ENCODE results near the gene TMEM109.

Gene TMEM109

DNA sequence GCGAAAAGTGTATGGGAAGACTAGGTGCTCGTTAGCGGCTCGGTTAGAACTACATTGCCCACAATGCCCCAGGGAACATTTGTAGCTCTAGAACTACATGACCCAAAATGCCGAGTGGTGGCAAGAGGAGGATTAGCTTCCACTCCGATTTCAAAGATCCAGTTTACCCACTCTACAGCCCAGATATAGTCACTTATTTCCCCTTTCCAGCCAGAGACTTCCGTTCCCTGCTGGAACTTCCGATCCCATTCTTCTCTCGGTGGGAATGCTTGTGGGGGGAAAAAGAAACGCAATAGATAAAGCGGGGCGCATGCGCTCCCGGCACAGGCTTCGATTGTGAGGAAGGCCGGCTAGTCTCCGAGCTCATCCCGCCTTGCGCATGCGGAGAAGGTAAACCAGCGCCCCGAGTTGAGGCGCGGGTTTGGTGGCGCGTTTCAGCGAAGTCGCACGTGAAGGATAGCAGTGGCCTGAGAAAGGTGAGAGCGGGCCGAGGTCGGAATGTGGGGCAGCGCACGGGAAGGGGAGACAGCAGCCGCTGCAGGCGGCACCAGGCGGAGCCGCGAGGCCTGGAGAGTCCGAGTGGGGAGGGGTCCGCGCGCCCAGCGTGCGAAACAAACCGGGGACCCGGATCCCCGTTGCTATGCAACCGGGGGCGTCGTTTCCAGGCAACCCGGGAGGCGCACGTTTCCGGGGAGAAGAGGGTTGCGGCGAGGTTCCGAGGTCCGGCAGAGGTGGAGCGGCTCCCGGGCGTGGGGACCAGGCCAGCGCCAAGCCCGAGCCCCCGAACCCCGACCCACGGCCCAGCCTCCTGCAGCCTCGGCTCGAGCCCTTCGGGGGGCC is at the start of gene TMEM109:
TSS of gene TMEM109 (plus strand) at position 366 of the 840 bp plus-strand sequence. CDS start 5,536 bp downstream, outside the sequence.
- DNase-seq, result peak; percentile 83

GRCh38 chr11:60864856-60865513 is 49.0 kb upstream of the TMEM109 start:
- DNase-seq, result no peak

DNA sequence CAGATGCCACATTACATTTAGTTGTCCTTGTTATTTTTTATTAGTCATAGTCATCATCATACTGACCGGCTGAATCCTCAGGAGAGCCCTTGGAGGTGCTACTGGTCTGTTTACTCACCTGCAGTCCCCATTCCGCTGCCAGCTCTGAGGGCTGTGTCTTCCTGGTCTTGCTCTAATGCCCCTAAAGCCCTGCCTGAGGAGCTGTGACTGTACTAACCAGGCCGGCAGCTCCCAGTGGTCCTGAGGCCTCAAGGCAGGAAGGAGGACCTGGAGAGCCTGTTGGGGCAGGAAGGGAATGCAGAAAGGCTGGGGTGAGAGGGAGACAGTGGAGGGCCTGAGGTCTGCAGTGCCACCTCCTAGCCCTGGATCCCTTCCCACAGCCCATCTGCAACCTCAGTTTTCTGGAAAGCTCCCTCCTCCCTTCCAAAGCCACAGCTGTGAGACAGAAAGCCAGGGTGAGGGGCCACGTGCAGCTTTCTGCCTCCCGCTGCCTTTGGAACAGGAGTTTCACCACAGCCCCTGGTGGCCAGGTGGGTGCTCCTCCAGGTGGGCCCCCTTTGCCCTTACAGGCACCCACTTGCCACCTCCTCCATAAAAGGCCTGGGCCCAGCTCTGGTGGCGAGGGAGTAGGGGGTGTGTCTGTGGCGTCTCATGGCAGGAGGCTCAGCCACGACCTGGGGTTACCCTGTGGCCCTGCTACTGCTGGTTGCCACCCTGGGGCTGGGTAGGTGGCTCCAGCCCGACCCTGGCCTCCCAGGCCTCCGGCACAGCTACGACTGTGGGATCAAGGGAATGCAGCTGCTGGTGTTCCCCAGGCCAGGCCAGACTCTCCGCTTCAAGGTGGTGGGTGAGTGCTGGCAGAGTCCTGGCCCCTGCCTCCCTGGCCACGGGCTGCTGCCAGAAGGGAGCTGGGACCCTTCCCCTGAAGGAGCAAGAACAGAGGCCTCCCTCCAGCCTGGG is 46.8 kb upstream of the TMEM109 start, which contains the start of gene ZP1:
TSS of gene ZP1 (plus strand) at position 632 of the 960 bp plus-strand sequence. CDS start at position 652, 20 bp downstream.
- DNase-seq, result no peak

DNA sequence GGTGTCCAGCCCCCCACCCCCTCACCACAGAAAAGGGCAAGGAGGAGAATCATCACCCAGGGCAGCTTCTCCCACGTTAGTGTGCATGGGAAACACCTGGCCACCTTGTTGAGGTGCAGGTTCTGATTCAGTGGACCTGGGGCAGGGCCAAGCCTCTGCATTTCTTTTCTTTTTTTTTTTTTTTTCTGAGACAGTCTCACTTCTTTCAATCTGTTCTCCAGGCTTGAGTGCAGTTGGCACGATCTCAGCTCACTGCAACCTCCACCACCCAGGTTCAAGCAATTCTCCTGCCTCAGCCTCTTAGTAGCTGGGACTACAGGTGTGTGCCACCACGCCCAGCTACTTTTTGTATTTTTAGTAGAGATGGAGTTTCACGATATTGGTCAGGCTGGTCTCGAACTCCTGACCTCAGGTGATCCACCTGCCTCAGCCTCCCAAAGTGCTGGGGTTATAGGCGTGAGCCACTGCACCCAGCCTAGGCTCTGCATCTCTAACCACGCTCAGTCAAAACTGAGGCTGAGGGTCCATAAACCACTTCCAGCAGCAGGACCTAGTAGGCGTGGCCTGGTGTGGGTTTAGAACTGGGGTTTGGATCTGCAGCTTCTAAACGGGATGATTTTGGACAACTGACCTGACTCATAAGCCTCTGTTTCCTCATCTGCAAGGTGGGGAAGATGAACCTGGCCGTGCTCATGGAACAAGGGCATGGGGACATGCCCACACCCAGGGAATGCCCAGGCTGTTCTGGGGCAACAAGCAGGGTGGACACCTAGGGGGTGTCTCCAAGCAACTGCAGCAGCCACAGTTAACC is 45.9 kb upstream of the TMEM109 start:
- DNase-seq, result no peak

DNA sequence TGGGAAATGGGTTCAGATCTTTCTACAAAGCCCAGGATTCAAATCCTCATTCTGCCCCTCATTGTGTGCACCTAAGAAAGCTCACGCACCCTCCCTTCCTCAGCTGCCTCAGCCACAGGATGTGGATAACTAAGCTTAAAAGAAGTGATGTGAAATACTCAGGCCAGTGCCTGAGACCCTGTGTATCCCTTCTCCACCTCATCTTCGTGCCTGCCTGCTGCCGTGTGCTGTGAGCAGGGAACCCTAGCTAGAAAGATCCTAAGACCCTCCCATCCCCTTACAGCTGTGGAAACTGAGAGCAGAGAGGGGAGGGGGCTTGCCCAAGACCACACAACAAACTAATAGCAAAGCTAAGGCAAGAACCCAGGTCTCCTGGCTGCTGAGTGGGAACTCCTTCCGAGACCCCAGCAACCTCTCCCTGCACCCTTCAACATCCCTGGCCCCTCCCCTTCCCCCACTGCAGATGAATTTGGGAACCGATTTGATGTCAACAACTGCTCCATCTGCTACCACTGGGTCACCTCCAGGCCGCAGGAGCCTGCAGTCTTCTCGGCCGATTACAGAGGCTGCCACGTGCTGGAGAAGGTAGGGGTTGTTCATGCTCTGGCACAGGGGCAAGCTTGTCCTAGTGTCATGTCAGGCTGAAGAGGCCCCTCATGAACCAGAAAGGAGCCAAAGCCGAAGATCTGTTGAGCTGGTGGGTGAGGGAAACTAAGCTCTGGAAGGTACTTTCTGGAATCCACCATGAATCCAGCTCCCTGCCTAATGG is 45.1 kb upstream of the TMEM109 start:
- DNase-seq, result no peak

GRCh38 chr11:60869451-60869825 is 44.5 kb upstream of the TMEM109 start:
- DNase-seq, result no peak

GRCh38 chr11:60870276-60870675 is 43.7 kb upstream of the TMEM109 start:
- DNase-seq, result no peak

DNA sequence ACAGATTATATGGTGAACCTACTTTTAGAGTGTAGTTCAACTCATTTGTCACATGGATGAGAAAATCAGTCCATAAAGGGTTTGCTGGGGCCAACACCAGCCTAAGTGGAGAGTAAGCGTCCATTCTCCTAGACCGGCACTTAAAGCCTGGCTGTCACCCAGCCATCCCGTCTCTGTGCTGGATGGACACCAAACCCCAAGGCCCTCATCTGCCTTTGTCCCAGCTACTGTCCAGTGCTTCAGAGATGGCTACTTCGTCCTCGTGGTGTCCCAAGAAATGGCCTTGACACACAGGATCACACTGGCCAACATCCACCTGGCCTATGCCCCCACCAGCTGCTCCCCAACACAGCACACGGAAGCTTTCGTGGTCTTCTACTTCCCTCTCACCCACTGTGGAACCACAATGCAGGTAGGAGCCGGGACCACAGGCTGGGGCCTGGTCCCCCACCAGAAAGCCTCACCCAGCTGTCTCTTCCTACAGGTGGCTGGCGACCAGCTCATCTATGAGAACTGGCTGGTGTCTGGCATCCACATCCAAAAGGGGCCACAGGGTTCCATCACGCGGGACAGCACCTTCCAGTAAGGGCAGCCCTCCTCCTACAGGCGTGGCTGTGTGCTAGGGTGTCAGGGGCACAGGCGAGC is 43.1 kb upstream of the TMEM109 start:
- DNase-seq, result no peak

DNA sequence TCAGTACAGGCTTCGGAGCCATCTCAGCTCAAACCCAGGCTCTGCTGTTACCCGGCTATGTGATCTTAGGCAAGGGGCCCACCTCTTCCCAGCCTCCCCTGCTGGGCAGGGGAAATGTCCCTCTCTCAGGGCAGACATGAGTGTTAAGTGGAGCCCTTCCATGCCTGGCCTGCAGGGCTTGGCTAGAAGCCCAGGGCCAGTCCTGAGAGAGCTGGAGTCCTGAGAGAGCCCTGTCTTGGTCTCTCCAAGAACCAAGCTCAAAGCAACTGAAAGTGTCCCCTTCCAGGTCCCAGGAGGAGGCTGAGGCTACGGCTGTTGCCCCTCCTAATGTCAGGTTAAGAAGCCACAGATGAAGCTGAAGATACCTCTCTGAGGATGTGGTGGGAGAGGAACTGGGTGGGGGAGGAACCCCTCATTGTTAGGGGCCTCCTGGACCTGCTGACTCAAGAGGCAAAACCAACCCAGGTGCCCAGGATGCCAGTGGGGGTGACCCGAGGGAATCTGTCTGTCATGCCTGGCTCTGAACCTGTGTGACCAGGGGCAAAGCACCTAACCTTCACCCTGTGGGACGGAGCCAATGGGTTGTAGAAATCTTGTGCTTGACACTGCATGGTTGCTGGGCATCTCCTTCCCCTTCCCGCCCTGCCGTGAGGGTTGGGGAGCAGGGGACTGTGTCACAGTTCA is 42.4 kb upstream of the TMEM109 start:
- no peak for DNase-seq

- peak; percentile 19 for DNase-seq
Measured at GRCh38 chr11:60872124-60872960, 41.6 kb upstream of the TMEM109 start.

DNA sequence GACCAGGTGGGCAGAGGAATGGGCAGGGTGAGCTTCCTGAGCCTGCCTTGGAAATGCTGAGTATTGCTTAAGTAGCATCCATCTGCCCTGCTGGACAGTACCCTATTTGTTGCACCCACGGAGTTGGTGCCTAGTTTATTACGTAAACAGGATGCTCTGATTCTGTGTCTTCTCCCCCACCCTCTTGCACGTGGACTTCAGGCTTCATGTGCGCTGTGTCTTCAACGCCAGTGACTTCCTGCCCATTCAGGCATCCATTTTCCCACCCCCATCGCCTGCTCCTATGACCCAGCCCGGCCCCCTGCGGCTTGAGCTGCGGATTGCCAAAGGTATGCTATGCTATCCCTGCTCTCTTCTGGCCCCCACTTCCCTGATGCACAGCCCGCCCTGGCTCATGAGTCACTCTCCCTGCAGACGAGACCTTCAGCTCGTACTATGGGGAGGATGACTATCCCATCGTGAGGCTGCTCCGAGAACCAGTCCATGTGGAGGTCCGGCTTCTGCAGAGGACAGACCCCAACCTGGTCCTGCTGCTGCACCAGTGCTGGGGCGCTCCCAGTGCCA is 40.9 kb upstream of the TMEM109 start:
- DNase-seq, result peak; percentile 45

DNA sequence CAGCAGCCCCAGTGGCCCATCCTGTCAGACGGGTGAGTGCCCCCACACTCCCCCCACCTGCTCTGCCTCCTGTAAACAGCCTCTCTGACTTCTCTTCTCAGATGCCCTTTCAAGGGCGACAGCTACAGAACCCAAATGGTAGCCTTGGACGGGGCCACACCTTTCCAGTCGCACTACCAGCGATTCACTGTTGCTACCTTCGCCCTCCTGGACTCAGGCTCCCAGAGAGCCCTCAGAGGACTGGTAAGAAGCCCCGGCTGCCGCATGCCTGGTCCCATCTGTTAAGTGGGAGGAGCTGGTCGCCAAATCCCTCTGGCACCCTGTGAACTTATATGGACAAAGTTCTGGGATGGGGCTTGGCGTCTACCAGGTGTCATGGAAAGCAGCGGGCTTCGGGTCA is 40.4 kb upstream of the TMEM109 start:
- no peak for DNase-seq

DNA sequence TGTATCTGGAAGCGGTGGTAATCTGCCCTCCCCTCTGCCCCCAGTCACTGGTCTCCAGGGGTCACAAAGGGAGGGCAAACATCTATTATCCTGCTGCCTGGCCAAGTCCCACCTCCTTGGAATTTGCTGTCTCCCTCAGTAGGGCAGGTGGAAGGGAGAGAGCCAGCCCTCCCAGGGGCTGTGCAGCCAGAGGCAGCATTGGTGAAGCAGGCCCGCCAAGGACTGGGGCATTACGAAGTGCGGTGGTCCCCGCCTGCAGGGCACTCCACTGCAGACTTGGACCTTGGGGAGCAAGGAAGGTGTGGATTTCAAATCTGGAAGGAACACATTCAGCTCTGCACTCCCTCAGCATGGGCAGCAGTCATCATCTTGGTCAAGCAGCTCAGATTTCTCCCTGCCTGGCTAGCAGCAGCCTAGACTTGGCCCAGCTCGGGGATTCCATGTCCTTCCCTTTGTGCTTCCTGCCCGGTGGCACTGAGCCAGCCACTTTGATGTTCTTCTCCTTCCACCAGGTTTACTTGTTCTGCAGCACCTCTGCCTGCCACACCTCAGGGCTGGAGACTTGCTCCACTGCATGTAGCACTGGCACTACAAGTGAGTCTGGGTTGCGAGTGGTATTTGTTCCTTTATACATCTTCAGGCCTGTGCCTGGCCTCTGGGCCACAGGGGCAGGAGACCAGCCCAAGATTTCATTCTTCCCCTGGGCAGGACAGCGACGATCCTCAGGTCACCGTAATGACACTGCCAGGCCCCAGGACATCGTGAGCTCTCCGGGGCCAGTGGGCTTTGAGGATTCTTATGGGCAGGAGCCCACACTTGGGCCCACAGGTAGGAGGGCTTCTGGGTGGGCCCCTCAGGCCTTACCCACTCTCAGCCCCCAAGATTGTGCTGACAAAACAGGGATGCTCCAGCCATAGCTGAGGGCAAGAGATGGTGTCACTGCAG is 39.3 kb upstream of the TMEM109 start:
- no peak for DNase-seq

DNA sequence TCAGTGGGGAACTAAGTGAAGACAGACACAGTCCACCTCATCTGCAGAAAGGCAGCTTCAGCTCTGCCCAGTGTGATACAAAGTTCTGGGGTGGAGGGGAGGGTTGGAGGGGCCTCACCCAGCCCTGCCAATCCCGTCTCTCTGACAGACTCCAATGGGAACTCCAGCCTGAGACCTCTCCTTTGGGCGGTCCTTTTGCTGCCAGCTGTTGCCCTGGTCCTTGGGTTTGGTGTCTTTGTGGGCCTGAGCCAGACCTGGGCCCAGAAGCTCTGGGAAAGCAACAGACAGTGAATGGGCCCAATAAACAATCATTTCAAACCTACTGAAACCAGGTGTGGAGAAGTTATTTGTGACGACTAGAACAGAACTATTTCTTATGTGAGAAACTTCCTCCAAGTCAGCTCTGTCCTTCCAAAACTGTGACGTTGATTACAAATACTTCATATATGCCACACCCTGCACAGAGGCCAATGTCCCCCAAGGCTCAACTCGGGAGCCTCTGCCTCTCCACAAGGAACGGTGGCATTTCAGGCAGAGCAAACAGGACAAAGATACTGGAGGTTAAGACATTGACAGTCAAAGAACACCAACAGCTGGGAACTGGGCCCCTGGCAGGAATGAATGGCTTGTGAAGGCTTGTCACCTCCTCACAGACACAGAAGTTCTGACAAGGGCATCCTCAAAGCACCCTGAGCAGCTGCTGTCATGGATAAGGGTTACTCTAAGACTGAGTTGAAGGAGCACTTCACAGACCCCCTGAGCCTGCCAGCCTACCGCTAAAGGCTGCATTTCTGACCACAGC is 38.4 kb upstream of the TMEM109 start:
- no peak for DNase-seq

DNA sequence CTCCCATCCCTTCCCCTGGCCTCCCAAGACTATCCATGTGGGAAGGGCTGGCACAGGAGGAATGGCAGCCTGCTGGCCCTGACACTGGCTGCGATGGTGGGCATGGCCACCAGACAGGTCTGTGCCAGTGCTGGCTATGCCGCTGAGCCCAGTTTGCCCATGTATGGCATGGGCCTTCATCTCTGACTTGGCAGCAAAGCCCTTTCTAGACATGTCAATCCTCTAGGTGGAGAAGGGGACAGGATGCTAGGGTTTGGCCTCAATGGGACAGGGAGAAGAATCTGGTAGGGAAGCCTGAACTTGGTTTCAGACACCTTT is 37.8 kb upstream of the TMEM109 start:
- no peak for DNase-seq

- DNase-seq, result no peak
Measured at GRCh38 chr11:60878245-60879101, 35.5 kb upstream of the TMEM109 start.

All from inflammatory macrophage treated with lipopolysaccharide for 4 hours (primary cell).